PC-9 (cell line): ENCODE measurements around the gene RET. TPM values are rescaled to one million over a fixed set of nuclear protein-coding genes. Genes with fewer than 3 reads are reported as not detected.

Experiments used
- BruUV-seq: library from RNA; stranded (reverse); fragments of 400-500 nt; replicated peaks from 2 replicates; lab custom pipeline; 2021; lab: Mats Ljungman, UMichigan
- CTCF ChIA-PET: fragments of 300-600 bp; sonication (Branson Sonifier 250); formaldehyde crosslinking; loops from one replicate; lab custom pipeline; 2022; ENCODE audit warnings: antibody characterized with exemption; lab: Charles Lee
- POLR2A ChIA-PET: fragments of 300-600 bp; sonication (Branson Sonifier 250); formaldehyde crosslinking; loops from one replicate; lab custom pipeline; 2022; ENCODE audit warnings: antibody characterized with exemption; ENCODE audit not compliant: unreplicated experiment; lab: Charles Lee
- DNase-seq, 2 experiments: peaks; one replicate each; pipeline versions ENCODE4 v3.0.0 to v3.0.0-alpha.2; 2015 to 2022; ENCODE audit warnings: mixed read lengths in 1 of 2
- H2AFZ ChIP-seq: fragments of 200-600 bp; sonication (generic); 2 replicates; pipeline ENCODE4 v1.8.1; 2017; ENCODE audit warnings: antibody characterized with exemption
- H3F3A ChIP-seq: fragments of 200-600 bp; sonication (generic); 2 replicates; pipeline ENCODE4 v1.8.1; 2017; ENCODE audit warnings: antibody characterized with exemption, mild to moderate bottlenecking, low read depth; ENCODE audit not compliant: insufficient read depth
- H3K27ac ChIP-seq: fragments of 200-600 bp; sonication (generic); 2 replicates; pipeline ENCODE4 v1.6.1; 2016; ENCODE audit warnings: mixed run types
- H3K27me3 ChIP-seq: fragments of 200-600 bp; sonication (generic); 2 replicates; pipeline ENCODE4 v1.6.1; 2016; ENCODE audit warnings: low read depth, mixed run types; ENCODE audit not compliant: insufficient read depth
- H3K36me3 ChIP-seq: fragments of 200-600 bp; sonication (generic); 2 replicates; pipeline ENCODE4 v1.6.1; 2016; ENCODE audit warnings: low read depth, mixed run types
- H3K4me1 ChIP-seq: fragments of 200-600 bp; sonication (generic); replicated peaks from 2 replicates; pipeline ENCODE4 v1.6.1; 2016; ENCODE audit warnings: mixed run types; ENCODE audit not compliant: insufficient read depth
- H3K4me2 ChIP-seq: fragments of 200-600 bp; sonication (generic); 2 replicates; pipeline ENCODE4 v1.6.1; 2017; ENCODE audit warnings: mixed run types
- H3K4me3 ChIP-seq: fragments of 200-600 bp; sonication (generic); 2 replicates; pipeline ENCODE4 v1.6.1; 2016; ENCODE audit warnings: mixed run types
- H3K79me2 ChIP-seq: fragments of 200-600 bp; sonication (generic); 2 replicates; pipeline ENCODE4 v1.6.1; 2017; ENCODE audit warnings: low read depth, mixed run types
- H3K9me2 ChIP-seq: fragments of 200-600 bp; sonication (generic); 2 replicates; pipeline ENCODE4 v1.8.1; 2017; ENCODE audit warnings: mild to moderate bottlenecking; ENCODE audit not compliant: insufficient read depth
- H3K9me3 ChIP-seq: fragments of 200-600 bp; sonication (generic); 2 replicates; pipeline ENCODE4 v1.8.1; 2016; ENCODE audit warnings: low read depth; ENCODE audit not compliant: insufficient read depth
- H4K20me1 ChIP-seq: fragments of 200-600 bp; sonication (generic); 2 replicates; pipeline ENCODE4 v1.8.1; 2017; ENCODE audit not compliant: insufficient read depth
- EZH2 ChIP-seq: fragments of 200-600 bp; sonication (generic); IDR thresholded peaks from 2 replicates; pipeline ENCODE4 v1.8.0; 2017; ENCODE audit warnings: antibody characterized with exemption, low read depth
- intact Hi-C: fragments of 100-400 bp; cut with micrococcal nuclease; formaldehyde crosslinking; loops from one replicate; pipeline ENCODE4 v1.10.0; 2022; ENCODE audit not compliant: unreplicated experiment
- total RNA-seq: library from RNA; stranded (reverse); gene quantifications from 2 replicates; pipeline ENCODE4 v1.2.3, GENCODE V29; 2021
- TF ChIP-seq, protein P1 (sequence below): fragments of 200-600 bp; sonication (generic); conservative IDR thresholded peaks from 2 replicates; pipeline ENCODE4 v1.6.1; 2017; ENCODE audit warnings: mixed run types, antibody characterized with exemption, mild to moderate bottlenecking, moderate library complexity

RET gene
- total RNA-seq, 1 experiment from 2014 or later = not detected

DNA sequence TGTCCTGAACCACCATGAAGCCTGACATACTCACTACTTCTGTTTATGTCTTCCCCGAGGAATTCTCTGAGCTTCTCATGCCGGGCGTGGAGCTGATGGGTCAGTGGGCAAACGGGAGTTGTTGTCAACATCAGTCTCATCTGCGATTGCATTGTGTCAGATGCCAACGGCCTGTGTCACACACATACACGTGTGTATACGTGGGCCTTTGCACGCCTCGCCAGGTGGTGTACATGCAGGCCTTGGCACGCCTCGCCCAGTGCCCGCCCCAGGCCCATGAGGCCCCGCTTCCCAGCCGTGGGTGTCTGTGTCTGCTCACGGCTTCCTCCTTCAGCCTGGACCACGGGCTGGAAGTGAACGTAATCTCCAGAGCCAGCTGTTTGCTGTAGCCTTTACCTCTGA, 53.9 kb downstream of the RET start:
- POLR2A ChIA-PET = no interaction called here
- H3K9me3 ChIP-seq = no peaks in the 10 kb centered on the region
- H3K27ac ChIP-seq = no peak overlapping the region
- no peaks in the 10 kb centered on the region for H3K27me3 ChIP-seq
- intact Hi-C loops = no loop called here
- H3K36me3 ChIP-seq = no peaks in the 10 kb centered on the region
- TF ChIP-seq, protein P1, sequence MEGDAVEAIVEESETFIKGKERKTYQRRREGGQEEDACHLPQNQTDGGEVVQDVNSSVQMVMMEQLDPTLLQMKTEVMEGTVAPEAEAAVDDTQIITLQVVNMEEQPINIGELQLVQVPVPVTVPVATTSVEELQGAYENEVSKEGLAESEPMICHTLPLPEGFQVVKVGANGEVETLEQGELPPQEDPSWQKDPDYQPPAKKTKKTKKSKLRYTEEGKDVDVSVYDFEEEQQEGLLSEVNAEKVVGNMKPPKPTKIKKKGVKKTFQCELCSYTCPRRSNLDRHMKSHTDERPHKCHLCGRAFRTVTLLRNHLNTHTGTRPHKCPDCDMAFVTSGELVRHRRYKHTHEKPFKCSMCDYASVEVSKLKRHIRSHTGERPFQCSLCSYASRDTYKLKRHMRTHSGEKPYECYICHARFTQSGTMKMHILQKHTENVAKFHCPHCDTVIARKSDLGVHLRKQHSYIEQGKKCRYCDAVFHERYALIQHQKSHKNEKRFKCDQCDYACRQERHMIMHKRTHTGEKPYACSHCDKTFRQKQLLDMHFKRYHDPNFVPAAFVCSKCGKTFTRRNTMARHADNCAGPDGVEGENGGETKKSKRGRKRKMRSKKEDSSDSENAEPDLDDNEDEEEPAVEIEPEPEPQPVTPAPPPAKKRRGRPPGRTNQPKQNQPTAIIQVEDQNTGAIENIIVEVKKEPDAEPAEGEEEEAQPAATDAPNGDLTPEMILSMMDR = no peak
- no peak for TF ChIP-seq EZH2
- H3K4me2 ChIP-seq = no peak overlapping the region
- peaks cover 15% of the 10 kb centered on the region for H3K4me1 ChIP-seq
- H3K4me3 ChIP-seq = no peak overlapping the region
- H4K20me1 ChIP-seq = no peaks in the 10 kb centered on the region
- CTCF ChIA-PET = no interaction called here
- no peaks in the 10 kb centered on the region for H3K79me2 ChIP-seq
- peaks cover 8% of the 10 kb centered on the region; the same call in 1 of the 2 replicates for H3F3A ChIP-seq
- no TSS peak for BruUV-seq
- no peak for DNase-seq
- no peak overlapping the region for H2AFZ ChIP-seq
- no peaks in the 10 kb centered on the region for H3K9me2 ChIP-seq

DNA sequence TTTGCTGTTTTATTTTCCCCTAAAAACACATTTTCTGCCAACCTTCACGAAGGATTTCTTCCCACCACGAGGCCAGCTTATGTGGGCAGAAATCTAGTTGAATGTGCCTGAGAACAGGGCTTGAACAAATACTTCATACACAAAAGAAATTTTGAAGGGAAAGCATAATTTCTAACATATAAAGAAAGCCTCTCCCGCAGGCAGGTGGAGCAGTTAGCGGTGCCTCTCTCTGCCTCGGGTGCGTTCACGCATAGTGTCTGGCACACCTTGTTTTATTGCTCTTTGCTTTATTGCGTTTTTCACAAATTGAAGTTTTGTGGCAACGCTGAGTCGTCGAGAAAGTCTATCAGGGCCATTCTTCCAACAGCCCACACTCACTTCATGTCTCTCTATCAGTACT, 54.4 kb downstream of the RET start:
- no peaks in the 10 kb centered on the region for H3K27me3 ChIP-seq
- BruUV-seq = no TSS peak
- H3F3A ChIP-seq = peaks cover 8% of the 10 kb centered on the region; the same call in 1 of the 2 replicates
- no peaks in the 10 kb centered on the region for H3K79me2 ChIP-seq
- H3K4me1 ChIP-seq = peaks cover 15% of the 10 kb centered on the region
- intact Hi-C loops = no loop called here
- ChIA-PET POLR2A (no interaction called here), CTCF (no interaction called here)
- no peak overlapping the region for H3K4me3 ChIP-seq
- no peaks in the 10 kb centered on the region for H3K36me3 ChIP-seq
- no peaks in the 10 kb centered on the region for H3K9me2 ChIP-seq
- H3K9me3 ChIP-seq = no peaks in the 10 kb centered on the region
- no peaks in the 10 kb centered on the region for H4K20me1 ChIP-seq
- H3K27ac ChIP-seq = no peak overlapping the region
- H3K4me2 ChIP-seq = no peak overlapping the region
- TF ChIP-seq, protein P1 = no peak
- no peak for TF ChIP-seq EZH2
- H2AFZ ChIP-seq = no peak overlapping the region
- DNase-seq = no peak

DNA sequence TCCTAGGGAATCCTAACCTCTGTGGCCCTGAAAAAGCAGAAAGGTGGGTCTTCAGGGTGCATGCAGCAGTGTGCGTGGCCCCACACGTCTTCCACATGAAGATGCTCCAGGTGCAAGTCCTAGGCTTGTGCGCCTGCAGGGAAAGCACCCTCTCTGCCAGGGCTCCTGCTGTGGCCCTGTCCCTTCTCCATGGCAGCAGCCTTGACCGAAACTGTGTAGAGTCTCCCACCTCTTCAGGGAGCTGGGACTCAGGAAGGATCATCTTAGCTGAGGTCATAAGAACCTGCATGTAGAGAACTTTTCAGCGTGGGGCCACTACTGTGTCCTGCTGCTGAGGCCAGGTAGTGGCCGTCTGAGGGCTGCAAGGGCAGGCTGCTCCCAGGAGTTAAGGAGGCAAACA, 55.0 kb downstream of the RET start:
- peaks cover 8% of the 10 kb centered on the region; the same call in 1 of the 2 replicates for H3F3A ChIP-seq
- ChIA-PET CTCF (no interaction called here), POLR2A (no interaction called here)
- H3K9me2 ChIP-seq = no peaks in the 10 kb centered on the region
- no peak overlapping the region for H2AFZ ChIP-seq
- TF ChIP-seq, protein P1 = no peak
- TF ChIP-seq EZH2 = no peak
- no peaks in the 10 kb centered on the region for H3K9me3 ChIP-seq
- peaks cover under 1% of the 10 kb centered on the region; the same call in 1 of the 2 replicates for H3K79me2 ChIP-seq
- intact Hi-C loops = no loop called here
- BruUV-seq = no TSS peak
- H4K20me1 ChIP-seq = no peaks in the 10 kb centered on the region
- H3K36me3 ChIP-seq = no peaks in the 10 kb centered on the region
- H3K27me3 ChIP-seq = no peaks in the 10 kb centered on the region
- DNase-seq = no peak
- no peak overlapping the region for H3K4me2 ChIP-seq
- no peak overlapping the region for H3K27ac ChIP-seq
- peaks cover 16% of the 10 kb centered on the region for H3K4me1 ChIP-seq
- H3K4me3 ChIP-seq = no peak overlapping the region
